H9 (cell line): ENCODE results near the gene TNIK. TPM values are rescaled to one million over a fixed set of nuclear protein-coding genes. Genes with fewer than 3 reads are reported as not detected.

Experiments
- DNase-seq: peaks from one replicate; pipeline ENCODE4 v3.0.0-alpha.2; 2017
- H2AFZ ChIP-seq: one replicate; pipeline ENCODE4 v1.6.1; 2013; ENCODE audit warnings: mild to moderate bottlenecking, low read length, control low read depth, moderate library complexity
- H2AK5ac ChIP-seq: 2 replicates; pipeline ENCODE4 v1.6.1; 2013; ENCODE audit warnings: low read length, control low read depth, mixed read lengths; ENCODE audit not compliant: insufficient read length
- H2BK120ac ChIP-seq: one replicate; pipeline ENCODE4 v1.6.1; 2013; ENCODE audit warnings: low read depth, mild to moderate bottlenecking, low read length, control low read depth, inconsistent platforms; ENCODE audit not compliant: poor library complexity, severe bottlenecking
- H2BK12ac ChIP-seq: 2 replicates; pipeline ENCODE4 v1.6.1; 2013; ENCODE audit warnings: low read length, control low read depth, mixed read lengths, low read depth; ENCODE audit not compliant: insufficient read length
- H2BK15ac ChIP-seq: 2 replicates; pipeline ENCODE4 v1.6.1; 2013; ENCODE audit warnings: low read depth, low read length, control low read depth
- H2BK20ac ChIP-seq: one replicate; pipeline ENCODE4 v1.6.1; 2013; ENCODE audit warnings: low read depth, mild to moderate bottlenecking, low read length, control low read depth, inconsistent platforms; ENCODE audit not compliant: poor library complexity, severe bottlenecking
- H2BK5ac ChIP-seq: 2 replicates; pipeline ENCODE4 v1.6.1; 2013; ENCODE audit warnings: low read length, control low read depth, mixed read lengths; ENCODE audit not compliant: insufficient read length
- H3K14ac ChIP-seq: 2 replicates; pipeline ENCODE4 v1.6.1; 2013; ENCODE audit warnings: low read length, control low read depth; ENCODE audit not compliant: insufficient read depth
- H3K18ac ChIP-seq: 2 replicates; pipeline ENCODE4 v1.6.1; 2013; ENCODE audit warnings: low read depth, mild to moderate bottlenecking, mixed read lengths, low read length, control low read depth; ENCODE audit not compliant: insufficient read length
- H3K23ac ChIP-seq: 2 replicates; pipeline ENCODE4 v1.6.1; 2013; ENCODE audit warnings: low read length, control low read depth, mixed read lengths, low read depth; ENCODE audit not compliant: insufficient read length
- H3K23me2 ChIP-seq: 2 replicates; pipeline ENCODE4 v1.6.1; 2013; ENCODE audit warnings: low read depth, mild to moderate bottlenecking, mixed read lengths, low read length, control low read depth; ENCODE audit not compliant: insufficient read length, poor library complexity, severe bottlenecking
- H3K27ac ChIP-seq: 2 replicates; pipeline ENCODE4 v1.5.1; 2013; ENCODE audit warnings: low read length, control low read depth, mixed read lengths, low read depth; ENCODE audit not compliant: insufficient read length
- H3K27me3 ChIP-seq: 2 replicates; pipeline ENCODE4 v1.6.1; 2013; ENCODE audit warnings: low read length, control low read depth, inconsistent platforms; ENCODE audit not compliant: insufficient read depth
- H3K4ac ChIP-seq: 2 replicates; pipeline ENCODE4 v1.6.1; 2013; ENCODE audit warnings: low read depth, mild to moderate bottlenecking, control low read depth, inconsistent platforms, low read length, moderate library complexity
- H3K4me1 ChIP-seq: 2 replicates; pipeline ENCODE4 v1.6.1; 2013; ENCODE audit warnings: low read length, control low read depth, inconsistent platforms; ENCODE audit not compliant: insufficient read depth
- H3K4me2 ChIP-seq: 2 replicates; pipeline ENCODE4 v1.6.1; 2013; ENCODE audit warnings: low read length, control low read depth, mixed read lengths; ENCODE audit not compliant: insufficient read length, insufficient read depth
- H3K56ac ChIP-seq: 2 replicates; pipeline ENCODE4 v1.6.1; 2013; ENCODE audit warnings: low read depth, mild to moderate bottlenecking, mixed read lengths, low read length, control low read depth; ENCODE audit not compliant: insufficient read length
- H3K79me1 ChIP-seq: 2 replicates; pipeline ENCODE4 v1.6.1; 2013; ENCODE audit warnings: low read depth, mild to moderate bottlenecking, moderate library complexity, low read length, control low read depth, inconsistent platforms; ENCODE audit not compliant: insufficient read depth, poor library complexity, severe bottlenecking
- H3K79me2 ChIP-seq: 2 replicates; pipeline ENCODE4 v1.6.1; 2013; ENCODE audit warnings: low read length, control low read depth, inconsistent platforms; ENCODE audit not compliant: insufficient read depth
- H3K9ac ChIP-seq: 2 replicates; pipeline ENCODE4 v1.6.1; 2013; ENCODE audit warnings: low read length, control low read depth, mixed read lengths; ENCODE audit not compliant: insufficient read length; ENCODE audit errors: extremely low read depth
- H3K9me3 ChIP-seq: one replicate; pipeline ENCODE4 v1.6.1; 2013; ENCODE audit warnings: low read depth, low read length, inconsistent platforms; ENCODE audit not compliant: control insufficient read depth
- H3T11ph ChIP-seq: one replicate; pipeline ENCODE4 v1.6.1; 2013; ENCODE audit warnings: mild to moderate bottlenecking, low read length, control low read depth, inconsistent platforms
- H4K20me1 ChIP-seq: one replicate; pipeline ENCODE4 v1.6.1; 2013; ENCODE audit not compliant: control insufficient read depth, insufficient read length, insufficient read depth
- H4K5ac ChIP-seq: 2 replicates; pipeline ENCODE4 v1.6.1; 2013; ENCODE audit warnings: low read depth, mild to moderate bottlenecking, mixed read lengths, low read length, control low read depth; ENCODE audit not compliant: insufficient read length
- H4K8ac ChIP-seq: replicated peaks from 2 replicates; pipeline ENCODE4 v1.6.1; 2013; ENCODE audit warnings: low read length, control low read depth, mixed read lengths, low read depth; ENCODE audit not compliant: insufficient read length
- H4K91ac ChIP-seq: 2 replicates; pipeline ENCODE4 v1.6.1; 2013; ENCODE audit warnings: low read depth, mild to moderate bottlenecking, moderate library complexity, mixed read lengths, low read length, control low read depth; ENCODE audit not compliant: insufficient read length
- H3K27ac Mint-ChIP-seq, 3 experiments: 2 replicates in 2 of 3; 3 replicates in 1 of 3; pipeline ENCODE4 v1.8.0; 2020 to 2021; ENCODE audit warnings: mixed read lengths in 3 of 3, mild to moderate bottlenecking in 1 of 3, moderate library complexity in 1 of 3
- H3K27me3 Mint-ChIP-seq: 2 replicates; pipeline ENCODE4 v1.8.0; 2021; ENCODE audit warnings: low read depth, mild to moderate bottlenecking, moderate library complexity, mixed read lengths
- H3K36me3 Mint-ChIP-seq, 3 experiments: 2 replicates in 2 of 3; 3 replicates in 1 of 3; pipeline ENCODE4 v1.8.0; 2020 to 2021; ENCODE audit warnings: low read depth in 3 of 3, mixed read lengths in 3 of 3; ENCODE audit not compliant: insufficient read depth in 1 of 3
- H3K4me1 Mint-ChIP-seq, 2 experiments: 2 replicates each; pipeline ENCODE4 v1.8.0; 2020; ENCODE audit warnings: mixed read lengths in 2 of 2
- H3K4me3 Mint-ChIP-seq, 2 experiments: 2 replicates in 1 of 2; 3 replicates in 1 of 2; pipeline ENCODE4 v1.8.0; 2020 to 2021; ENCODE audit warnings: mild to moderate bottlenecking in 2 of 2, mixed read lengths in 2 of 2, moderate library complexity in 1 of 2
- H3K9me3 Mint-ChIP-seq, 2 experiments: 2 replicates in 1 of 2; 3 replicates in 1 of 2; pipeline ENCODE4 v1.8.0; 2020; ENCODE audit warnings: mild to moderate bottlenecking in 2 of 2, mixed read lengths in 2 of 2, moderate library complexity in 1 of 2
- total RNA-seq: library from RNA; stranded (reverse); gene quantifications from 2 replicates; pipeline ENCODE4 v1.2.1, GENCODE V29; 2021
- TF ChIP-seq, protein P1 (sequence below): fragments of 200-600 bp; sonication (generic); conservative IDR thresholded peaks from 3 replicates; pipeline ENCODE4 v1.8.0; 2021; ENCODE audit warnings: antibody characterized with exemption, mild to moderate bottlenecking

Gene TNIK
- total RNA-seq, 1 experiment from 2014 or later: 15.9 TPM

DNA sequence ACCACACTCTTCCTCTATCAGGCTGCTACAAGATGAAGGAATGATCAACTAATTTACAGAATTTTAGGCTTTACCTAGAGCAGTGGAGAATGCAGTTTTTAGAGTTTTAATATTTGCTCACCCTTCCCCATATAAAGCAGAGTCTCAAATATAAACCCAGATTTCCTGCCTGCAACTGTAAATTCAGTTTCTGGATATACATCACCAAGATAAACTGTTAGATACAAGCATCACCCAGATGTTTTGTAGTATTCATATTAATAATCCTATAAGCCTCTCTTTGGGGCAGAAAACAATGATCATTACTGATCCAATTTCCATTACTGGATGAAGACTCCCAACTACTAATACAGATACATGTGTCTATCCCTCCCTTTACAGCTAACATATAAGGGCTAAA is 205.9 kb downstream of the TNIK start:
- no peak overlapping the region for H4K91ac ChIP-seq
- Mint-ChIP-seq H3K27me3 (no peaks in the 10 kb centered on the region), H3K4me3 (no peak overlapping the region), H3K9me3 (no peaks in the 10 kb centered on the region), H3K27ac (no peak overlapping the region), H3K36me3 (0 out of 7 replicates have a peak, but pooled peaks cover 0 to 2% (median 0%) of the 10 kb centered on the region in 3 experiments), H3K4me1 (peaks cover 5 to 9% of the 10 kb centered on the region in 2 experiments; a peak in 3 of 4 replicates)
- no peak overlapping the region for H3K18ac ChIP-seq
- no peak overlapping the region for H3K23ac ChIP-seq
- no peaks in the 10 kb centered on the region for H3K79me2 ChIP-seq
- no peaks in the 10 kb centered on the region for H3K27me3 ChIP-seq
- H2BK15ac ChIP-seq: no peak overlapping the region
- H2BK12ac ChIP-seq: no peak overlapping the region
- H3K4ac ChIP-seq: no peak overlapping the region
- H3K79me1 ChIP-seq: no peaks in the 10 kb centered on the region
- H2BK20ac ChIP-seq: no peak overlapping the region
- no peak overlapping the region for H3K4me2 ChIP-seq
- no peak overlapping the region for H3K14ac ChIP-seq
- no peaks in the 10 kb centered on the region for H3K23me2 ChIP-seq
- H2BK120ac ChIP-seq: no peak overlapping the region
- H3K4me1 ChIP-seq: peaks cover 6% of the 10 kb centered on the region; the same call in 1 of the 2 replicates
- no peak overlapping the region for H3K9ac ChIP-seq
- DNase-seq: no peak
- H3K9me3 ChIP-seq: no peaks in the 10 kb centered on the region
- H2BK5ac ChIP-seq: no peak overlapping the region
- no peak overlapping the region for H2AK5ac ChIP-seq
- no peaks in the 10 kb centered on the region for H4K20me1 ChIP-seq
- no peak overlapping the region for H3K56ac ChIP-seq
- H4K5ac ChIP-seq: no peak overlapping the region
- no peak overlapping the region for H3T11ph ChIP-seq
- H4K8ac ChIP-seq: no peak overlapping the region
- H3K27ac ChIP-seq: no peak overlapping the region
- TF ChIP-seq, protein P1, sequence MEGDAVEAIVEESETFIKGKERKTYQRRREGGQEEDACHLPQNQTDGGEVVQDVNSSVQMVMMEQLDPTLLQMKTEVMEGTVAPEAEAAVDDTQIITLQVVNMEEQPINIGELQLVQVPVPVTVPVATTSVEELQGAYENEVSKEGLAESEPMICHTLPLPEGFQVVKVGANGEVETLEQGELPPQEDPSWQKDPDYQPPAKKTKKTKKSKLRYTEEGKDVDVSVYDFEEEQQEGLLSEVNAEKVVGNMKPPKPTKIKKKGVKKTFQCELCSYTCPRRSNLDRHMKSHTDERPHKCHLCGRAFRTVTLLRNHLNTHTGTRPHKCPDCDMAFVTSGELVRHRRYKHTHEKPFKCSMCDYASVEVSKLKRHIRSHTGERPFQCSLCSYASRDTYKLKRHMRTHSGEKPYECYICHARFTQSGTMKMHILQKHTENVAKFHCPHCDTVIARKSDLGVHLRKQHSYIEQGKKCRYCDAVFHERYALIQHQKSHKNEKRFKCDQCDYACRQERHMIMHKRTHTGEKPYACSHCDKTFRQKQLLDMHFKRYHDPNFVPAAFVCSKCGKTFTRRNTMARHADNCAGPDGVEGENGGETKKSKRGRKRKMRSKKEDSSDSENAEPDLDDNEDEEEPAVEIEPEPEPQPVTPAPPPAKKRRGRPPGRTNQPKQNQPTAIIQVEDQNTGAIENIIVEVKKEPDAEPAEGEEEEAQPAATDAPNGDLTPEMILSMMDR: no peak
- no peak overlapping the region for H2AFZ ChIP-seq
